Measurements from ENCODE around the gene ZDHHC20. TPM values are rescaled to one million over a fixed set of nuclear protein-coding genes. Genes with fewer than 3 reads are reported as not detected.

ZDHHC20 gene
- total and polyA plus RNA-seq, 2 experiments from 2014 or later = 25.2 to 132 TPM

DNA sequence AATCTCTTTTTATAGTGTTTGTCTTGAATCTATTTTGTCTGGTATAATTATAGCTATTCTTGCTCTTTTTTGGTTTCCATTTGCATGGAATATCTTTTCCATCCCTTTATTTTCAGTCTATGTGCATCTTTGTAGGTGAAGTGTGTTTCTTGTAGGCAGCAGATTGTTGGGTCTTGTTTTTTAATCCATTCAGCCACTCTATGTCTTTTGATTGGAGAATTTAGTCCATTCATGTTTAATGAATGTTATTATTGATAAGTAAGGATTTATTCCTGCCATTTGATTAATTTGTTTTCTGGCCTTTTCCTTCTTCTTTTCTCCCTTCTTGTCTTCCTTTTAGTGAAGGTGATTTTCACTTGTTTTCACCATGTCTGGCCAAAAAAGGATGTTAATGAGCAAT lies 11.7 kb upstream of the ZDHHC20 start:
- Histone ChIP-seq H3K9me2 (replicated peaks; ENCODE audit: insufficient read depth) (no peaks in the 10 kb centered on the region), H3K4me3 (no peak overlapping the region), H3K27ac (no peak overlapping the region), H4K20me1 (ENCODE audit: insufficient read depth, poor library complexity, severe bottlenecking) (no peaks in the 10 kb centered on the region), H3K4me1 (ENCODE audit: insufficient read depth) (peaks cover 5% of the 10 kb centered on the region), H3K27me3 (no peaks in the 10 kb centered on the region), H3K9me3 (ENCODE audit: low read depth) (no peaks in the 10 kb centered on the region), H2AFZ (no peak overlapping the region), H3K36me3 (replicated peaks; ENCODE audit: insufficient read depth, low read depth) (no peaks in the 10 kb centered on the region), H3K4me2 (no peak overlapping the region), H3K79me2 (no peaks in the 10 kb centered on the region)
- TF ChIP-seq EZH2 (IDR thresholded peaks at IDR 0.05; ENCODE audit: borderline replicate concordance) (no peak), EZH2phosphoT487 (IDR thresholded peaks at IDR 0.05; ENCODE audit: low read depth, severe bottlenecking, unreplicated experiment) (no peak)
- TF ChIP-seq, protein P1, sequence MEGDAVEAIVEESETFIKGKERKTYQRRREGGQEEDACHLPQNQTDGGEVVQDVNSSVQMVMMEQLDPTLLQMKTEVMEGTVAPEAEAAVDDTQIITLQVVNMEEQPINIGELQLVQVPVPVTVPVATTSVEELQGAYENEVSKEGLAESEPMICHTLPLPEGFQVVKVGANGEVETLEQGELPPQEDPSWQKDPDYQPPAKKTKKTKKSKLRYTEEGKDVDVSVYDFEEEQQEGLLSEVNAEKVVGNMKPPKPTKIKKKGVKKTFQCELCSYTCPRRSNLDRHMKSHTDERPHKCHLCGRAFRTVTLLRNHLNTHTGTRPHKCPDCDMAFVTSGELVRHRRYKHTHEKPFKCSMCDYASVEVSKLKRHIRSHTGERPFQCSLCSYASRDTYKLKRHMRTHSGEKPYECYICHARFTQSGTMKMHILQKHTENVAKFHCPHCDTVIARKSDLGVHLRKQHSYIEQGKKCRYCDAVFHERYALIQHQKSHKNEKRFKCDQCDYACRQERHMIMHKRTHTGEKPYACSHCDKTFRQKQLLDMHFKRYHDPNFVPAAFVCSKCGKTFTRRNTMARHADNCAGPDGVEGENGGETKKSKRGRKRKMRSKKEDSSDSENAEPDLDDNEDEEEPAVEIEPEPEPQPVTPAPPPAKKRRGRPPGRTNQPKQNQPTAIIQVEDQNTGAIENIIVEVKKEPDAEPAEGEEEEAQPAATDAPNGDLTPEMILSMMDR (IDR thresholded peaks at IDR 0.05; ENCODE audit: poor library complexity) = no peak
- DNase-seq (ENCODE audit: low spot score) = no peak

- no peaks in the 10 kb centered on the region for H3K9me2 ChIP-seq (replicated peaks; ENCODE audit: insufficient read depth)
- no peaks in the 10 kb centered on the region for H4K20me1 ChIP-seq (ENCODE audit: insufficient read depth, poor library complexity, severe bottlenecking)
- H3K36me3 ChIP-seq (replicated peaks; ENCODE audit: insufficient read depth, low read depth) = no peaks in the 10 kb centered on the region
- no peaks in the 10 kb centered on the region for H3K9me3 ChIP-seq (ENCODE audit: low read depth)
- peak overlapping the region; percentile 6 for H2AFZ ChIP-seq
- H3K4me3 ChIP-seq = no peak overlapping the region
- TF ChIP-seq, protein P1 (IDR thresholded peaks at IDR 0.05; ENCODE audit: poor library complexity) = no peak
- TF ChIP-seq EZH2phosphoT487 (IDR thresholded peaks at IDR 0.05; ENCODE audit: low read depth, severe bottlenecking, unreplicated experiment) (no peak), EZH2 (IDR thresholded peaks at IDR 0.05; ENCODE audit: borderline replicate concordance) (no peak)
- peaks cover 5% of the 10 kb centered on the region for H3K4me1 ChIP-seq (ENCODE audit: insufficient read depth)
- 50% methylated on average over 7 of the region's 7 CpGs for WGBS (ENCODE audit: low lambda C conversion rate, missing lambda C conversion rate)
- peak overlapping the region; percentile 89 for H3K27ac ChIP-seq
- peak; percentile 13 for DNase-seq (ENCODE audit: low spot score)
- no peaks in the 10 kb centered on the region for H3K79me2 ChIP-seq
- peak overlapping the region; percentile 63 for H3K4me2 ChIP-seq
- H3K27me3 ChIP-seq = no peaks in the 10 kb centered on the region
Observed at GRCh38 chr13:21466527-21466926, 7.4 kb upstream of the ZDHHC20 start.

DNA sequence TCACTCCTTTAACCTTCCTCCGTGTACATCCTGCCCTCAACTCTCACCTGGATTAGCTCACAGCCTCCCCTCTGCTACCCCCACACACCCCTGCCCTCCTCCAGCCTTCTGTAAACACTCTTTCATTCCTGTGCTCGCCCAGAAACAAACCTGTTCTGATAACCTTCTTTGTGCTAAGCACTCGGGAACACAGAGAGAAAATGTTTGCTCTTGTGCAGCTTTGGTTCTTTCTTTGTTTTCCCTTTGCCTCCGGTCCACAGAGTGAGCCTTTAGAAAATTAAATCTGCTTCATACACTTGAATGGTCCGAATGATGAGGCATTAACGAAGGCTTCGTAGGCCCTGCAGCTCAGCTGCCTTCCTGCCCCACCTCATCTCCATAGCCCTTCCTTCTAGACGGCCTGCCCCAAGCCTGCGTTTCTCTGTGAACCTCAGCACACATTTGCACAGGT lies 6.6 kb upstream of the ZDHHC20 start:
- Histone ChIP-seq H3K9me2 (replicated peaks; ENCODE audit: insufficient read depth) (no peaks in the 10 kb centered on the region), H2AFZ (peak overlapping the region; percentile 41), H3K4me3 (no peak overlapping the region), H3K27ac (peak overlapping the region; percentile 89), H3K79me2 (no peaks in the 10 kb centered on the region), H3K4me1 (ENCODE audit: insufficient read depth) (peaks cover 5% of the 10 kb centered on the region), H4K20me1 (ENCODE audit: insufficient read depth, poor library complexity, severe bottlenecking) (no peaks in the 10 kb centered on the region), H3K4me2 (peak overlapping the region; percentile 63), H3K36me3 (replicated peaks; ENCODE audit: insufficient read depth, low read depth) (no peaks in the 10 kb centered on the region), H3K27me3 (no peaks in the 10 kb centered on the region), H3K9me3 (ENCODE audit: low read depth) (no peaks in the 10 kb centered on the region)
- 21% methylated on average over 9 of the region's 9 CpGs for WGBS (ENCODE audit: low lambda C conversion rate, missing lambda C conversion rate)
- TF ChIP-seq, protein P1 (IDR thresholded peaks at IDR 0.05; ENCODE audit: poor library complexity) = no peak
- no peak for TF ChIP-seq EZH2phosphoT487 (IDR thresholded peaks at IDR 0.05; ENCODE audit: low read depth, severe bottlenecking, unreplicated experiment)
- no peak for TF ChIP-seq EZH2 (IDR thresholded peaks at IDR 0.05; ENCODE audit: borderline replicate concordance)
- DNase-seq (ENCODE audit: low spot score) = peak; percentile 76

GRCh38 chr13:21463424-21463823 lies 4.3 kb upstream of the ZDHHC20 start:
- TF ChIP-seq, protein P1 (IDR thresholded peaks at IDR 0.05; ENCODE audit: poor library complexity) = no peak
- TF ChIP-seq EZH2 (IDR thresholded peaks at IDR 0.05; ENCODE audit: borderline replicate concordance) = no peak
- TF ChIP-seq EZH2phosphoT487 (IDR thresholded peaks at IDR 0.05; ENCODE audit: low read depth, severe bottlenecking, unreplicated experiment) = no peak
- Histone ChIP-seq H4K20me1 (ENCODE audit: insufficient read depth, poor library complexity, severe bottlenecking) (no peaks in the 10 kb centered on the region), H3K9me2 (replicated peaks; ENCODE audit: insufficient read depth) (no peaks in the 10 kb centered on the region), H3K9me3 (ENCODE audit: low read depth) (no peaks in the 10 kb centered on the region), H3K27ac (no peak overlapping the region), H3K36me3 (replicated peaks; ENCODE audit: insufficient read depth, low read depth) (no peaks in the 10 kb centered on the region), H2AFZ (no peak overlapping the region), H3K4me3 (no peak overlapping the region), H3K79me2 (peaks cover 2% of the 10 kb centered on the region), H3K4me1 (ENCODE audit: insufficient read depth) (peaks cover 5% of the 10 kb centered on the region), H3K27me3 (no peaks in the 10 kb centered on the region), H3K4me2 (no peak overlapping the region)
- no peak for DNase-seq (ENCODE audit: low spot score)
